ENCODE data around the gene INSM1.

INSM1 gene

GRCh38 chr20:20360464-20360863, 7.4 kb upstream of the INSM1 start:
- peak overlapping the region; percentile 23; the same call in 1 of the 2 replicates for H3K4me3 ChIP-seq (ENCODE audit: low read depth, low read length)
- peak; percentile 79 for TF ChIP-seq CTCF (IDR thresholded peaks at IDR 0.05; ENCODE audit: control insufficient read depth, extremely low read depth, insufficient read depth)
- DNase-seq (ENCODE audit: low read depth): peak; percentile 95

- DNase-seq (ENCODE audit: low read depth): no peak
- TF ChIP-seq CTCF (IDR thresholded peaks at IDR 0.05; ENCODE audit: control insufficient read depth, extremely low read depth, insufficient read depth): no peak
- H3K4me3 ChIP-seq (ENCODE audit: low read depth, low read length): no peak overlapping the region
These were observed 5.0 kb upstream of the INSM1 start for GRCh38 chr20:20362774-20363433.

GRCh38 chr20:20363434-20363798, 4.5 kb upstream of the INSM1 start:
- no peak for DNase-seq (ENCODE audit: low read depth)
- TF ChIP-seq CTCF (IDR thresholded peaks at IDR 0.05; ENCODE audit: control insufficient read depth, extremely low read depth, insufficient read depth): no peak

GRCh38 chr20:20363799-20364592, 3.9 kb upstream of the INSM1 start:
- no peak for DNase-seq (ENCODE audit: low read depth)
- no peak overlapping the region for H3K4me3 ChIP-seq (ENCODE audit: low read depth, low read length)

More at GRCh38 chr20:20363434-20363798, 4.5 kb upstream of the INSM1 start:
- H3K4me3 ChIP-seq (ENCODE audit: low read depth, low read length): no peak overlapping the region

GRCh38 chr20:20364593-20365479, 3.1 kb upstream of the INSM1 start:
- TF ChIP-seq CTCF (IDR thresholded peaks at IDR 0.05; ENCODE audit: control insufficient read depth, extremely low read depth, insufficient read depth): no peak
- H3K4me3 ChIP-seq (ENCODE audit: low read depth, low read length): no peak overlapping the region
- DNase-seq (ENCODE audit: low read depth): no peak

More at GRCh38 chr20:20363799-20364592, 3.9 kb upstream of the INSM1 start:
- TF ChIP-seq CTCF (IDR thresholded peaks at IDR 0.05; ENCODE audit: control insufficient read depth, extremely low read depth, insufficient read depth): no peak

GRCh38 chr20:20365480-20366161, 2.3 kb upstream of the INSM1 start:
- no peak for DNase-seq (ENCODE audit: low read depth)
- no peak for TF ChIP-seq CTCF (IDR thresholded peaks at IDR 0.05; ENCODE audit: control insufficient read depth, extremely low read depth, insufficient read depth)
- H3K4me3 ChIP-seq (ENCODE audit: low read depth, low read length): no peak overlapping the region
